ENCODE results near the gene CARF. TPM values are rescaled to one million over a fixed set of nuclear protein-coding genes. Genes with fewer than 3 reads are reported as not detected.

The CARF gene
- total and polyA plus RNA-seq, 2 of the 13 experiments (the other 11 are each of a cell fraction or from before 2014, with no cell fraction given) = 3.0 to 5.4 TPM

- TF ChIP-seq SCMH1 (CRISPR knock-in tag; IDR thresholded peaks at IDR 0.05; ENCODE audit: borderline replicate concordance) (no peak), IRF2 (CRISPR knock-in tag; IDR thresholded peaks at IDR 0.05) (peak; percentile 41; the same call in 1 of the 2 replicates), ZNF629 (CRISPR knock-in tag; conservative IDR thresholded peaks at IDR 0.05) (peak; percentile 49; the same call in 1 of the 2 replicates), ZNF280B (CRISPR knock-in tag; IDR thresholded peaks at IDR 0.05; ENCODE audit: borderline replicate concordance) (no peak), ARID3A (IDR thresholded peaks at IDR 0.05; ENCODE audit: low read depth, low read length) (no peak), PTBP1 (IDR thresholded peaks at IDR 0.05; ENCODE audit: low read depth, low read length, poor library complexity, severe bottlenecking) (no peak), MZF1 (CRISPR knock-in tag; IDR thresholded peaks at IDR 0.05; ENCODE audit: borderline replicate concordance) (no peak), SOX13 (IDR thresholded peaks at IDR 0.05) (no peak), SOX13 (CRISPR knock-in tag; conservative IDR thresholded peaks at IDR 0.05 in 1 of 2, IDR thresholded peaks at IDR 0.05 in 1 of 2) (peak in 1 of 2 experiments; percentile 65; a peak in 2 of 4 replicates), TERF1 (CRISPR knock-in tag; IDR thresholded peaks at IDR 0.05) (no peak)
Measured at GRCh38 chr2:203018181-203018580, 106.1 kb downstream of the CARF start (continued).

All from HepG2 (cell line).